ENCODE data around the gene AGO3.

Gene AGO3

GRCh38 chr1:36097693-36098585 is 167.0 kb downstream of the AGO3 start:
- H3K79me2 ChIP-seq (ENCODE audit: insufficient read depth, low read length): no peaks in the 10 kb centered on the region
- no peaks in the 10 kb centered on the region for H3K9me3 ChIP-seq (ENCODE audit: low read length)
- H3K9me2 ChIP-seq (ENCODE audit: low read depth, low read length): no peaks in the 10 kb centered on the region
- peaks cover 33% of the 10 kb centered on the region for H3K36me3 ChIP-seq (ENCODE audit: insufficient read depth, low read length)
- no peak overlapping the region for H2AFZ ChIP-seq (ENCODE audit: low read length)
- H3K4me2 ChIP-seq (ENCODE audit: low read length): no peak overlapping the region
- no peaks in the 10 kb centered on the region for H3K27me3 ChIP-seq (ENCODE audit: insufficient read depth, low read length)
- no peak overlapping the region for H3K9ac ChIP-seq (ENCODE audit: low read length)
- no peak overlapping the region for H3K27ac ChIP-seq (ENCODE audit: low read depth, low read length, poor library complexity, severe bottlenecking)
- no peaks in the 10 kb centered on the region for H4K20me1 ChIP-seq (ENCODE audit: insufficient read depth, low read length)
- peaks cover 9% of the 10 kb centered on the region for H3K4me1 ChIP-seq (ENCODE audit: insufficient read depth, low read length, severe bottlenecking)
- no peaks in the 10 kb centered on the region for H3F3A ChIP-seq (ENCODE audit: insufficient read depth, low read length)
- TF ChIP-seq CTCF (IDR thresholded peaks at IDR 0.05; ENCODE audit: low read length) (no peak), EZH2 (IDR thresholded peaks at IDR 0.05; ENCODE audit: borderline replicate concordance, low read length) (no peak)
- no peak overlapping the region for H3K4me3 ChIP-seq (ENCODE audit: low read depth, low read length, poor library complexity, severe bottlenecking)

DNA sequence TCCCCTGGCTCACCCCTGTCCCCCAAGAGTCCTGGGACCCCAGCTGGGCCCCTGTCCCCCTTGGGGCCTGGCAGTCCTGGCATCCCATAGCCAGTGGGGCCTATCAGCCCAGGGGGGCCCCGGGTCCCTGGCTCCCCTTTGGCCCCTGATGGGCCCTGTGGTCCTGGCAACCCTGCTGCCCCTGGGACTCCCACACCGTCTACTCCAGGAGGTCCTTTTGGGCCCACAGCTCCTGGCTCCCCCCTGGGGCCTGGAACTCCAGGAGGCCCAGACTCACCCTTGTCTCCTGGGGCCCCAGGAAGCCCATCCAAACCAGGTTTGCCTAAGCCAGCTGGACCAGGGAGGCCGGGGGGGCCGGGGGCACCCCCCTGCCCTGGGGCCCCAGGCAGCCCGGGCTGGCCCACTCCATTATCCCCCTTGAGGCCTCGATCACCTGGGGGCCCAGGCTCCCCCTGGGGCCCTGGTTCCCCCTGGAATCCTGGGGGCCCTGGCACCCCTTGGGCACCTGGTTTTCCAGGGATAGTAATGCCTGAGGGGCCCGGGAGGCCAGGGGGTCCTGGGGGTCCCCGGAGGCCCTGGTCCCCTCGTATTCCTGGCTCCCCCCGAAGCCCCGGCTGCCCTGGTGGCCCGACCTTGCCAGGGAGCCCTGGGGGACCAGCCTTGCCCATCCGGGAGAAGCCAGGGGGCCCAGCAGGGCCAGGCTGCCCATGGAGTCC is 167.9 kb downstream of the AGO3 start:
- H3K9me3 ChIP-seq (ENCODE audit: low read length): no peaks in the 10 kb centered on the region
- no peaks in the 10 kb centered on the region for H3K9me2 ChIP-seq (ENCODE audit: low read depth, low read length)
- H3K9ac ChIP-seq (ENCODE audit: low read length): no peak overlapping the region
- H3K4me1 ChIP-seq (ENCODE audit: insufficient read depth, low read length, severe bottlenecking): peaks cover 9% of the 10 kb centered on the region
- H3F3A ChIP-seq (ENCODE audit: insufficient read depth, low read length): no peaks in the 10 kb centered on the region
- no peak for TF ChIP-seq EZH2 (IDR thresholded peaks at IDR 0.05; ENCODE audit: borderline replicate concordance, low read length)
- no peak for TF ChIP-seq CTCF (IDR thresholded peaks at IDR 0.05; ENCODE audit: low read length)
- no peak overlapping the region for H3K27ac ChIP-seq (ENCODE audit: low read depth, low read length, poor library complexity, severe bottlenecking)
- no peaks in the 10 kb centered on the region for H3K27me3 ChIP-seq (ENCODE audit: insufficient read depth, low read length)
- H3K4me2 ChIP-seq (ENCODE audit: low read length): no peak overlapping the region
- no peaks in the 10 kb centered on the region for H3K79me2 ChIP-seq (ENCODE audit: insufficient read depth, low read length)
- no peak overlapping the region for H2AFZ ChIP-seq (ENCODE audit: low read length)
- peaks cover 25% of the 10 kb centered on the region; the same call in 1 of the 2 replicates for H3K36me3 ChIP-seq (ENCODE audit: insufficient read depth, low read length)
- no peaks in the 10 kb centered on the region for H4K20me1 ChIP-seq (ENCODE audit: insufficient read depth, low read length)
- H3K4me3 ChIP-seq (ENCODE audit: low read depth, low read length, poor library complexity, severe bottlenecking): no peak overlapping the region

GRCh38 chr1:36099681-36100341 is 168.9 kb downstream of the AGO3 start:
- Histone ChIP-seq H2AFZ (ENCODE audit: low read length) (no peak overlapping the region), H3F3A (ENCODE audit: insufficient read depth, low read length) (no peaks in the 10 kb centered on the region), H3K4me1 (ENCODE audit: insufficient read depth, low read length, severe bottlenecking) (peaks cover 9% of the 10 kb centered on the region), H3K9ac (ENCODE audit: low read length) (no peak overlapping the region; the same call in 1 of the 2 replicates), H3K9me3 (ENCODE audit: low read length) (no peaks in the 10 kb centered on the region), H3K27ac (ENCODE audit: low read depth, low read length, poor library complexity, severe bottlenecking) (no peak overlapping the region), H4K20me1 (ENCODE audit: insufficient read depth, low read length) (no peaks in the 10 kb centered on the region), H3K79me2 (ENCODE audit: insufficient read depth, low read length) (no peaks in the 10 kb centered on the region), H3K4me2 (ENCODE audit: low read length) (peak overlapping the region; percentile 59), H3K9me2 (ENCODE audit: low read depth, low read length) (no peaks in the 10 kb centered on the region), H3K4me3 (ENCODE audit: low read depth, low read length, poor library complexity, severe bottlenecking) (peak overlapping the region; percentile 24), H3K27me3 (ENCODE audit: insufficient read depth, low read length) (no peaks in the 10 kb centered on the region), H3K36me3 (ENCODE audit: insufficient read depth, low read length) (peaks cover 15% of the 10 kb centered on the region; the same call in 1 of the 2 replicates)
- TF ChIP-seq CTCF (IDR thresholded peaks at IDR 0.05; ENCODE audit: low read length): peak; percentile 94
- TF ChIP-seq EZH2 (IDR thresholded peaks at IDR 0.05; ENCODE audit: borderline replicate concordance, low read length): no peak
